Mammary epithelial cell (primary cell): ENCODE results near the gene TPH2.

ENCODE experiments used
- CTCF ChIP-seq, 2 donors: IDR thresholded peaks in 1 of 2; conservative IDR thresholded peaks in 1 of 2; 2 replicates each; pipeline ENCODE4 v1.5.1; 2011 to 2012; ENCODE audit warnings: inconsistent platforms in 2 of 2, low read length in 2 of 2, mild to moderate bottlenecking in 2 of 2, control low read depth in 1 of 2, low read depth in 1 of 2; ENCODE audit not compliant: insufficient read depth in 1 of 2; ENCODE audit errors: extremely low read depth in 1 of 2
- EZH2 ChIP-seq: IDR thresholded peaks from 2 replicates; pipeline ENCODE4 v1.6.1; 2012; ENCODE audit warnings: low read length, inconsistent platforms, borderline replicate concordance

GRCh38 chr12:72015895-72016294, 77.2 kb downstream of the TPH2 start:
- TF ChIP-seq CTCF (conservative IDR thresholded peaks at IDR 0.05 in 1 of 2, IDR thresholded peaks at IDR 0.05 in 1 of 2; ENCODE audit: extremely low read depth in 1 of 2, insufficient read depth in 1 of 2, low read depth in 1 of 2, low read length in 2 of 2) (no peak), EZH2 (no peak)
